Measurements from ENCODE around the gene ARNT2.
"Not testable (repeated sequence)": the region's sequence is repeated elsewhere in the genome, so short reads cannot be mapped to it uniquely, and the experiment has no call there.

ARNT2 gene

GRCh38 chr15:80404057-80404760, at the start of gene ARNT2:
ARNT2 (plus strand) TSS chr15:80404382; CDS start chr15:80404516, 134 bp downstream.
- no peak for DNase-seq (ENCODE audit: low read depth)

- DNase-seq (ENCODE audit: low read depth): no peak
These were observed 37.1 kb upstream of the ARNT2 start for GRCh38 chr15:80367094-80367493.

- no peak for DNase-seq (ENCODE audit: low read depth)
These were observed 36.5 kb upstream of the ARNT2 start for GRCh38 chr15:80367661-80368060.

- no peak for DNase-seq (ENCODE audit: low read depth)
These were observed 32.3 kb upstream of the ARNT2 start for GRCh38 chr15:80371924-80372323.

GRCh38 chr15:80374441-80374840, 29.7 kb upstream of the ARNT2 start:
- no peak for DNase-seq (ENCODE audit: low read depth)

GRCh38 chr15:80375968-80376891, 28.0 kb upstream of the ARNT2 start:
- no peak for DNase-seq (ENCODE audit: low read depth)

GRCh38 chr15:80379693-80380092, 24.5 kb upstream of the ARNT2 start:
- no peak for DNase-seq (ENCODE audit: low read depth)

GRCh38 chr15:80380154-80380553, 24.0 kb upstream of the ARNT2 start:
- no peak for DNase-seq (ENCODE audit: low read depth)

- no peak for DNase-seq (ENCODE audit: low read depth)
These were observed 21.9 kb upstream of the ARNT2 start for GRCh38 chr15:80382285-80382684.

GRCh38 chr15:80384432-80384831, 19.8 kb upstream of the ARNT2 start:
- no peak for DNase-seq (ENCODE audit: low read depth)

GRCh38 chr15:80386151-80386550, 18.0 kb upstream of the ARNT2 start:
- no peak for DNase-seq (ENCODE audit: low read depth)

- no peak for DNase-seq (ENCODE audit: low read depth)
These were observed 15.9 kb upstream of the ARNT2 start for GRCh38 chr15:80388326-80388725.

GRCh38 chr15:80389370-80389769, 14.8 kb upstream of the ARNT2 start:
- DNase-seq (ENCODE audit: low read depth): no peak

GRCh38 chr15:80390942-80391341, 13.2 kb upstream of the ARNT2 start:
- DNase-seq (ENCODE audit: low read depth): not testable (repeated sequence)

- no peak for DNase-seq (ENCODE audit: low read depth)
These were observed 8.6 kb upstream of the ARNT2 start for GRCh38 chr15:80395616-80396015.

GRCh38 chr15:80396096-80396495, 8.1 kb upstream of the ARNT2 start:
- DNase-seq (ENCODE audit: low read depth): no peak

- no peak for DNase-seq (ENCODE audit: low read depth)
These were observed 4.7 kb upstream of the ARNT2 start for GRCh38 chr15:80399508-80399907.

- DNase-seq (ENCODE audit: low read depth): no peak
These were observed 2.7 kb upstream of the ARNT2 start for GRCh38 chr15:80401456-80401855.

- DNase-seq (ENCODE audit: low read depth): no peak
These were observed 1.8 kb upstream of the ARNT2 start for GRCh38 chr15:80402339-80402738.

- no peak for DNase-seq (ENCODE audit: low read depth)
These were observed 498 bp upstream of the ARNT2 start for GRCh38 chr15:80403712-80404056.

- no peak for DNase-seq (ENCODE audit: low read depth)
These were observed 775 bp downstream of the ARNT2 start for GRCh38 chr15:80404761-80405553.

GRCh38 chr15:80405554-80405850, 1.3 kb downstream of the ARNT2 start:
- DNase-seq (ENCODE audit: low read depth): no peak

GRCh38 chr15:80405970-80406369, 1.8 kb downstream of the ARNT2 start:
- no peak for DNase-seq (ENCODE audit: low read depth)
